GM12878 (cell line): ENCODE data around the gene MEF2D. TPM values are rescaled to one million over a fixed set of nuclear protein-coding genes. Genes with fewer than 3 reads are reported as not detected.

Source experiments
- ATAC-seq: fragments of 200-7000 bp; cut with Tn5 transposase; 3 replicates; pipeline ENCODE4 v1.9.1; 2020; ENCODE audit warnings: mild to moderate bottlenecking, moderate library complexity
- BruUV-seq: library from RNA; stranded (reverse); fragments of 400-500 nt; replicated peaks from 2 replicates; lab custom pipeline; 2021; lab: Mats Ljungman, UMichigan
- CTCF ChIA-PET: fragments of 300-600 bp; sonication (Branson Sonifier 250); formaldehyde crosslinking; extraction: SDS; loops from one replicate; lab custom pipeline; 2021; ENCODE audit warnings: inconsistent platforms; lab: Yijun Ruan, JAX
- POLR2A ChIA-PET: fragments of 350-600 bp; formaldehyde crosslinking; extraction: SDS; loops from one replicate; lab custom pipeline; 2021; ENCODE audit warnings: inconsistent platforms; lab: Charles Lee
- RAD21 ChIA-PET: fragments of 300-600 bp; sonication (Branson Sonifier 250); formaldehyde crosslinking; loops from one replicate; lab custom pipeline; 2023; ENCODE audit warnings: antibody characterized with exemption; ENCODE audit not compliant: unreplicated experiment; lab: Charles Lee
- SMC1A ChIA-PET: fragments of 300-600 bp; sonication (Branson Sonifier 250); formaldehyde crosslinking; loops from one replicate; lab custom pipeline; 2023; ENCODE audit not compliant: unreplicated experiment, uncharacterized antibody; lab: Charles Lee
- DNase-seq: peaks from one replicate; pipeline ENCODE4 v3.0.0-alpha.2; 2011; ENCODE audit warnings: low read depth, low spot score
- FAIRE-seq: peaks from 3 replicates; lab custom pipeline; 2011; peaks lifted over from hg19 to GRCh38; lab: Jason Lieb, UNC
- H2AFZ ChIP-seq: 2 replicates; pipeline ENCODE4 v1.6.0; 2011; ENCODE audit warnings: low read depth, low read length, control low read depth; ENCODE audit not compliant: control insufficient read depth
- H3K27ac ChIP-seq: 2 replicates; pipeline ENCODE4 v1.5.1; 2011; ENCODE audit warnings: control low read depth; ENCODE audit not compliant: control insufficient read depth, insufficient read depth
- H3K27me3 ChIP-seq, 2 experiments: replicated peaks in 1 of 2; 2 replicates each; pipeline versions ENCODE4 v1.6.0 to v1.6.1; 2011; ENCODE audit warnings: low read length in 1 of 2; ENCODE audit not compliant: control insufficient read depth in 2 of 2, insufficient read depth in 2 of 2
- H3K36me3 ChIP-seq, 2 experiments: 2 replicates each; pipeline ENCODE4 v1.5.1; 2011; ENCODE audit warnings: low read length in 1 of 2; ENCODE audit not compliant: control insufficient read depth in 2 of 2, insufficient read depth in 2 of 2
- H3K4me1 ChIP-seq: 2 replicates; pipeline ENCODE4 v1.6.1; 2011; ENCODE audit warnings: mild to moderate bottlenecking, low read length, moderate library complexity, mixed read lengths; ENCODE audit not compliant: control insufficient read depth, insufficient read depth
- H3K4me2 ChIP-seq: 2 replicates; pipeline ENCODE4 v1.6.0; 2011; ENCODE audit warnings: control low read depth; ENCODE audit not compliant: control insufficient read depth, insufficient read depth
- H3K4me3 ChIP-seq: fragments of 200-600 bp; sonication (generic); 2 replicates; pipeline ENCODE4 v1.5.1; 2016
- H3K79me2 ChIP-seq: 2 replicates; pipeline ENCODE4 v1.6.0; 2011; ENCODE audit warnings: low read length; ENCODE audit not compliant: control insufficient read depth, insufficient read depth
- H3K9ac ChIP-seq: 2 replicates; pipeline ENCODE4 v1.8.0; 2011; ENCODE audit warnings: low read length, control low read depth, mixed read lengths; ENCODE audit not compliant: control insufficient read depth, insufficient read depth
- H3K9me3 ChIP-seq: replicated peaks from 3 replicates; pipeline ENCODE4 v1.5.1; 2011; ENCODE audit warnings: mild to moderate bottlenecking, low read length; ENCODE audit not compliant: control insufficient read depth, insufficient read depth
- H4K20me1 ChIP-seq: 2 replicates; pipeline ENCODE4 v1.6.0; 2011; ENCODE audit not compliant: control insufficient read depth, insufficient read depth
- CTCF ChIP-seq, 3 experiments: IDR thresholded peaks in 2 of 3; conservative IDR thresholded peaks in 1 of 3; 2 replicates each; pipeline ENCODE4 v1.5.1; 2011; ENCODE audit warnings: low read depth in 3 of 3, low read length in 3 of 3, mild to moderate bottlenecking in 3 of 3, control low read depth in 2 of 3, moderate library complexity in 2 of 3, inconsistent platforms in 1 of 3, mixed read lengths in 1 of 3; ENCODE audit not compliant: control insufficient read depth in 2 of 3, insufficient read depth in 1 of 3; ENCODE audit errors: extremely low read depth in 1 of 3
- ESRRA ChIP-seq: IDR thresholded peaks from 2 replicates; pipeline ENCODE4 v1.6.1; 2012; ENCODE audit warnings: mild to moderate bottlenecking, low read length, improper control_type of control experiment
- HCFC1 ChIP-seq: fragments of 150-350 bp; IDR thresholded peaks from 2 replicates; pipeline ENCODE4 v1.6.1; 2014; ENCODE audit warnings: low read length
- IKZF1 ChIP-seq: fragments of 450-650 bp; conservative IDR thresholded peaks from 2 replicates; pipeline ENCODE4 v1.6.1; 2017; ENCODE audit warnings: antibody characterized with exemption, mild to moderate bottlenecking
- IKZF2 ChIP-seq, 2 experiments: fragments of 450-650 bp; IDR thresholded peaks; 2 replicates each; pipeline ENCODE4 v1.6.1; 2017; ENCODE audit warnings: mild to moderate bottlenecking in 2 of 2, moderate library complexity in 2 of 2
- IRF4 ChIP-seq: IDR thresholded peaks from 2 replicates; pipeline ENCODE4 v1.6.1; 2011; ENCODE audit warnings: low read depth, low read length
- MYB ChIP-seq: fragments of 150-350 bp; IDR thresholded peaks from 2 replicates; pipeline ENCODE4 v1.6.1; 2014; ENCODE audit warnings: mild to moderate bottlenecking, low read depth, low read length, borderline replicate concordance
- RAD21 ChIP-seq: IDR thresholded peaks from 2 replicates; pipeline ENCODE4 v1.6.1; 2011; ENCODE audit warnings: mild to moderate bottlenecking, low read depth, low read length, moderate library complexity; ENCODE audit not compliant: insufficient read depth
- RB1 ChIP-seq: fragments of 450-650 bp; formaldehyde crosslinking; IDR thresholded peaks from 2 replicates; pipeline ENCODE4 v1.6.1; 2017; ENCODE audit warnings: mild to moderate bottlenecking, borderline replicate concordance
- SMC3 ChIP-seq: IDR thresholded peaks from 2 replicates; pipeline ENCODE4 v1.6.1; 2011; ENCODE audit warnings: low read length, improper control_type of control experiment, borderline replicate concordance
- YY1 ChIP-seq: IDR thresholded peaks from 2 replicates; pipeline ENCODE4 v1.6.1; 2011; ENCODE audit warnings: low read depth, mild to moderate bottlenecking, low read length
- ZNF24 ChIP-seq: fragments of 450-650 bp; IDR thresholded peaks from 2 replicates; pipeline ENCODE4 v1.6.1; 2017; ENCODE audit warnings: antibody characterized with exemption, mild to moderate bottlenecking
- ZNF274 ChIP-seq: IDR thresholded peaks from one replicate; pipeline ENCODE4 v1.8.0; 2011; ENCODE audit not compliant: insufficient read length, insufficient read depth
- WGBS: methylation state at CpG from one replicate; pipeline ENCODE4 v1.1.6; 2016; ENCODE audit warnings: low lambda C conversion rate; ENCODE audit not compliant: insufficient replicate concordance, insufficient coverage; ENCODE audit errors: missing lambda C conversion rate; 5-methylcytosine and 5-hydroxymethylcytosine counted together
- in situ Hi-C: fragments of 300-500 bp; cut with MboI; formaldehyde crosslinking; loops from 9 replicates; pipeline ENCODE4 v1.14.3; 2018; ENCODE audit warnings: mixed read lengths
- intact Hi-C: fragments of 100-400 bp; cut with micrococcal nuclease; formaldehyde crosslinking; loops from one replicate; pipeline ENCODE4 v1.14.2; 2022; ENCODE audit not compliant: unreplicated experiment
- polyA plus RNA-seq, 11 experiments: library from polyadenylated mRNA; depleted of rRNA in 4 of 11; unstranded in 6 of 11; stranded (reverse) in 5 of 11; fragments of >200 nt; fragmentation: Nextera tagmentation in 4 of 11; fragmentation: Illumina TruSeq in 1 of 11; extraction: Ambion mirVana in 4 of 11; extraction: Trizol in 1 of 11; gene quantifications; 1 replicate in 1 of 11; 2 replicates in 10 of 11; pipeline versions ENCODE4 v1.2.1 to v1.2.3, GENCODE V29; 2011 to 2016; ENCODE audit warnings: inconsistent platforms in 2 of 11, missing spikeins in 2 of 11, low read depth in 1 of 11
- total RNA-seq, 4 experiments: library from RNA; depleted of rRNA in 3 of 4; stranded (reverse); fragments of >200 nt in 3 of 4; fragmentation: Illumina TruSeq in 1 of 4; extraction: Trizol in 1 of 4; gene quantifications; 2 replicates each; pipeline versions ENCODE4 v1.2.1 to v1.2.3, GENCODE V29; 2013 to 2021

The MEF2D gene
- total and polyA plus RNA-seq, 10 of the 15 experiments (the other 5 are each of a cell fraction or from before 2014, with no cell fraction given): 0.61 to 53.0 (median 15.2) TPM

GRCh38 chr1:156445789-156446263, 54.7 kb downstream of the MEF2D start:
- ChIA-PET POLR2A (interaction anchor here (0.6 to 2.5 kb wide), 4 partner anchors 11 to 162 kb away, joined by 3 to 8 read pairs (median 3); no protein-coding TSS in a partner anchor), RAD21 (interaction anchor here (0.6 to 2.8 kb wide), 28 partner anchors 8 to 299 kb away, joined by 3 to 162 read pairs (median 4); no protein-coding TSS in a partner anchor), CTCF (interaction anchor here (0.6 to 11.3 kb wide), 71 partner anchors 8 to 304 kb away, joined by 3 to 468 read pairs (median 6); partner anchors contain the start of genes GPATCH4, MEF2D, NAXE and RHBG), SMC1A (interaction anchor here (0.6 to 4.4 kb wide), 39 partner anchors 9 to 209 kb away, joined by 3 to 149 read pairs (median 5); partner anchors contain the start of genes GPATCH4 and TTC24)
- H3K4me1 ChIP-seq: no peaks in the 10 kb centered on the region
- ATAC-seq (peak; percentile 95), FAIRE-seq (peak; percentile 68), DNase-seq (no peak)
- H3K9ac ChIP-seq: no peak overlapping the region
- in situ Hi-C loops (no loop called here), intact Hi-C loops (loop anchor here (1.0 to 2.0 kb wide), 2 partner anchors 25 to 61 kb away; no protein-coding TSS in a partner anchor)
- peak overlapping the region; percentile 67 for H2AFZ ChIP-seq
- H3K27me3 ChIP-seq: peaks cover 7 to 14% of the 10 kb centered on the region in 2 experiments
- no peak overlapping the region for H3K4me3 ChIP-seq
- no peaks in the 10 kb centered on the region for H3K79me2 ChIP-seq
- TF ChIP-seq YY1 (peak; percentile 77), IRF4 (0 out of 2 replicates have a peak, but pooled peaks have one; percentile 16), RB1 (0 out of 2 replicates have a peak, but pooled peaks have one; percentile 49), RAD21 (peak; percentile 99), ESRRA (no peak), HCFC1 (no peak), CTCF (IDR thresholded peaks at IDR 0.05 in 2 of 3, conservative IDR thresholded peaks at IDR 0.05 in 1 of 3; ENCODE audit: control insufficient read depth in 2 of 3, extremely low read depth in 1 of 3, insufficient read depth in 1 of 3, low read depth in 3 of 3, low read length in 3 of 3) (peak; percentile 97 to 98 (median 98)), ZNF24 (peak; percentile 89), IKZF2 (IDR thresholded peaks at IDR 0.05) (peak in 1 of 2 experiments; percentile 14; a peak in 2 of 4 replicates), IKZF1 (peak; percentile 21; the same call in 1 of the 2 replicates), ZNF274 (no peak), MYB (no peak), SMC3 (peak; percentile 100)
- H3K4me2 ChIP-seq: 0 out of 2 replicates have a peak overlapping the region, but pooled peaks have one; percentile 17
- H3K36me3 ChIP-seq: no peaks in the 10 kb centered on the region
- BruUV-seq: no TSS peak
- H3K9me3 ChIP-seq: no peaks in the 10 kb centered on the region
- WGBS: under 1% methylated on average over 11 of the region's 11 CpGs
- no peaks in the 10 kb centered on the region for H4K20me1 ChIP-seq
- no peak overlapping the region for H3K27ac ChIP-seq
